ENCODE results near the gene AIFM3.

Gene AIFM3

GRCh38 chr22:20976291-20976877, 9.3 kb downstream of the AIFM3 start:
- DNase-seq: no peak

DNA sequence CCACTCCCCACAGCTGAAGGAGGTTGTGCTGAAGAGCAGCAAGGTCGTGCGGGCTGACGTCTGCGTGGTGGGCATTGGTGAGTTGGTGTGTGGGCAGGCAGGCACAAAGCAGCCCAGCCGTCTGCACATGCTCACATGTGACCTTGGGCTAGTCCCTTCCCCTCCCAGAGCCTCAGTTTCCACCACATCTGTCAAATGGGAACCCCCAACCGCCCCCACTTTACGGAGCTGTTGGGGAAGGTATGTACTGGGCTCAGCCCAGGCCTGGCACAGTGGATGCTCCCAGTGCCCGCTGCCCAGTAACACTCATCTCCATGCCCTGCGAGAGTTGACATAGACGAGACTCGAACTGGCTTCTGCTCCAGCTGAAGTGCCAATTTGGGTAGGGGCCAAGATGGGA, 10.0 kb downstream of the AIFM3 start:
- DNase-seq: no peak

- no peak for DNase-seq
Measured at GRCh38 chr22:20977516-20978170, 10.6 kb downstream of the AIFM3 start.

GRCh38 chr22:20978419-20978818, 11.4 kb downstream of the AIFM3 start:
- DNase-seq: no peak

DNA sequence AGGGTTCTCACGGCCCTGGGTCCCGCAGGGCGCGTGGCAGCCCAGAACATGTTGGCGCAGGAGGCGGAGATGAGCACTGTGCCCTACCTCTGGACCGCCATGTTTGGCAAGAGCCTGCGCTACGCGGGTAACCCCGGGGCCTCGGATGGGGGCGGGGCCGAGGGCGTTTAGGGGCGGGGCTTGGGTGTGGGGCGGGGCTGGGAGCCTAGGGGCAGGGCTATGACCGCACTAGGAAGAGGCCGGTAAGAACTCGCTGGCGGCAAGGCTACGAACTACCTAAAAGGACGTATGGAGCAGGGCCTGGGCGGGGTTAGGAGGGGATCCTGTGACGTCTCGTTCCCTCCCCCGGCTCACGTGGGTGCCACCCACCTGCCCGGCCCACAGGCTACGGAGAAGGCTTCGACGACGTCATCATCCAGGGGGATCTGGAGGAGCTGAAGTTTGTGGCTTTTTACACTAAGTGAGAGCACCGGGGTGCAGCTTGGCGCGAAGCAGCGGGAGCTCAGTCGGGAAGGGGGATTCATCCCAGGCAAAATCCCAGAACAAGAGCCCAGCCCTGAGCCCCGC, 12.3 kb downstream of the AIFM3 start:
- peak; percentile 71 for DNase-seq

DNA sequence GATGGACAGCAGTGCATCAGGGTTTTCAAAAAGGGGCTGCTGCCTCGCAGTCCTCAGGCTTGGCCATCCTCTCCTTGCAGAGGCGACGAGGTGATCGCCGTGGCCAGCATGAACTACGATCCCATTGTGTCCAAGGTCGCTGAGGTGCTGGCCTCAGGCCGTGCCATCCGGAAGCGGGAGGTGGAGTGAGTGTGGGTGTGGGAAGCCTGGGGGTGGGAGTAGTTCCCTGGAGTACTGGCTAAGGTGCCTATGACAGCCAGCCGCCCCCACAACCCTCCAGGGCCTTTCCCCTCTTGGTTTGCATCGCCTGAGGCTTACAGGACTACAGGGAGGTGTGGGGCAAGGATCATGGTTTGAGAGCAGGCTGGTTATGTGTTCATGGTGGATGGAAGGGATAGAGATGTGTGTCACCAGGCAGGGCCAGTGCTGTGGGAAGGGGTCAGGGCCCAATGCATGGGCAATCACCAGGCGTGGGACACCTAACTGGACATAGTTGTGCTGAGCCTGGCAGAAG, 12.9 kb downstream of the AIFM3 start:
- DNase-seq: no peak

DNA sequence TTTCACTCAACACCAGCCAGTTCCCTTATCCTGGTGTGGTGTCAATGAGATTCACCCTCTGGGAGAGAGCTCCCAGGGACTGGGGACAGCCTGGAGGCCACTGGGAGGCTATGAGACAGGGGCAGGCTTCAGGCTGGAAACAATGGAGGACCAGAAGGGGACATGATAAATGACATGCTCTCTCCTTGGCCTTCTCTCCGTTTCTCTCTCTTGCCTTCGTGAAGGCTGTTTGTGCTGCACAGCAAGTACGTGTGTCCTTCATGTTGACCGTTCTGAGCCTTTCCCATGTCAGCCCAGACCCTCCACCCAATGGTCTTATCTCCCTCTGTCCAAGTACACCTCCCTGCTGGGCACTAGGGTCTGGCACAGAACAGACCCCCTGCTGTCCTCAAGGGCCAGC, 13.5 kb downstream of the AIFM3 start:
- no peak for DNase-seq

GRCh38 chr22:20980938-20981722, 14.1 kb downstream of the AIFM3 start:
- DNase-seq: no peak

- peak; percentile 72 for DNase-seq
Measured at GRCh38 chr22:20981787-20982562, 14.9 kb downstream of the AIFM3 start, which contains the start of gene LZTR1. TSS of gene LZTR1 (plus strand) at chr22:20982297. CDS start at chr22:20982372, 75 bp downstream.

DNA sequence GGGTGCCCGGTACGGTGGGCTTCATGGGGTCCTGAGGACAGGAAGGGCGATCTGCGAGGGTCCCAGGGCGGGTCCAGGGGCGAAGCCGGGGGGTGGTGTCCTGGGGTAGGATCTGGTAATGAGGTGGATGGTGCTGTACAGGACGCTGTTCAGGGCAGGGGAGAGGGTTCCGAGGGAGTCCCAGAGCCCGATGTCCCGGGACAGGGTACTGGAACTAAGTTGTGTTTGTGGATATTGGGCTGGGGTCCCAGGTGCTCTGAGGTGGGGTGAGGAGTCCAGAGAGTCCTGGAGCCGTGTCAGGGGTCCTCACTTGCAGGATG, 15.5 kb downstream of the AIFM3 start:
- no peak for DNase-seq

GRCh38 chr22:20983081-20983771, 16.2 kb downstream of the AIFM3 start:
- DNase-seq: no peak

GRCh38 chr22:20985720-20986119, 18.7 kb downstream of the AIFM3 start:
- no peak for DNase-seq

DNA sequence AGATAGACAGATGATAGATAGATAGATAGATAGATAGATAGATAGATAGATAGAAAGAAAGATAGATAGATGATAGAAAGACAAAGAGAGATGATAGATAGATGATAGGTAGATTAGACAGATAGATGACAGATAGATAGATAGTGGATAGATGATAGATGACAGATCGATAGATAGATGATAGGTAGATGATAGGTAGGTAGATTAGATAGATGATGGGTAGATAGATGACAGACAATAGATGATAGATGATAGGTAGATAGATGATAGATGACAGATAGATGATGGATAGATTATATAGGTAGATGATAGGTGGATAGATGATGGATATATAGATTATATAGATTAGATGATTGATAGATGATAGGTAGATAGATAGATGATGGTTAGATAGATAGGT, 19.3 kb downstream of the AIFM3 start:
- DNase-seq: no peak

DNA sequence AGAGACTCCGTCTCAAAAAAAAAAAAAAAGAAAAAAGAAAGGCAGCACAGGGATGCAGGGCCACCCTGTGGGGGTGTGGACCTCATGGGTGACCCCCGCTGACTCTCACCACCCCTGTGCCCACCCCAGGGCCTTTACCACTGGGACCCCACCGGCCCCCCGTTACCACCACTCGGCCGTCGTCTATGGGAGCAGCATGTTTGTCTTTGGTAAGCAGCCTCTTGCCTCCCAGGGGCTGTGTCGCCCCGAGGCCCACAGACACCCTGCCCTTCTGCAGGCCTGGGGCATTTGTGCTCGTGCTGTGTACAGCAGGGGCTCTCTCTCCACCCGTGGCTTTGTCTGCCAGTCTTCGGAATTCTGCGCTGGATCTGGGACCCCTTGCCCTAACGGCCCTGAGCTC, 20.3 kb downstream of the AIFM3 start:
- DNase-seq: no peak

- no peak for DNase-seq
Measured at GRCh38 chr22:20988573-20989322, 21.7 kb downstream of the AIFM3 start.

- peak; percentile 38 for DNase-seq
Measured at GRCh38 chr22:20989323-20990138, 22.5 kb downstream of the AIFM3 start.

GRCh38 chr22:20990184-20991180, 23.4 kb downstream of the AIFM3 start:
- DNase-seq: no peak

- DNase-seq: no peak
Measured at GRCh38 chr22:20991252-20992055, 24.4 kb downstream of the AIFM3 start.

All from fibroblast of upper back skin (primary cell).